Ovary (tissue), 3 donors: ENCODE measurements around the gene KRTAP10-6.

Experiments
- CTCF ChIP-seq, 3 donors: fragments of 450-650 bp in 2 of 3; fragments of 200-600 bp in 1 of 3; IDR thresholded peaks; one replicate each; pipeline versions ENCODE4 v1.5.1 to v1.8.0; 2016 to 2022; ENCODE audit warnings: antibody characterized with exemption in 3 of 3, mild to moderate bottlenecking in 1 of 3
- EP300 ChIP-seq: sonication (generic); formaldehyde crosslinking; IDR thresholded peaks from one replicate; pipeline ENCODE4 v1.6.1; 2017; ENCODE audit warnings: antibody characterized with exemption
- POLR2A ChIP-seq: fragments of 450-650 bp; IDR thresholded peaks from one replicate; pipeline ENCODE4 v1.6.1; 2017; ENCODE audit warnings: antibody characterized with exemption, mild to moderate bottlenecking, moderate library complexity
- donor health status: DM: no; HTN: no; CAD: no.

- TF ChIP-seq EP300 (no peak), CTCF (IDR thresholded peaks at IDR 0.05) (no peak), POLR2A (no peak)
Measured at GRCh38 chr21:44614161-44614631, 21.9 kb upstream of the KRTAP10-6 start.
